GM23248 (cell line): Measurements from ENCODE around the gene ARHGAP26.

Experiments
- EZH2 ChIP-seq: fragments of 200-600 bp; sonication (generic); IDR thresholded peaks from 2 replicates; pipeline ENCODE4 v1.6.1; 2018; ENCODE audit warnings: antibody characterized with exemption, mild to moderate bottlenecking; ENCODE audit not compliant: insufficient read depth, poor library complexity, severe bottlenecking
- EZH2phosphoT487 ChIP-seq: fragments of 200-600 bp; sonication (generic); IDR thresholded peaks from 2 replicates; pipeline ENCODE4 v1.6.1; 2018; ENCODE audit warnings: antibody characterized with exemption, moderate library complexity, mild to moderate bottlenecking, low read depth; ENCODE audit not compliant: insufficient read depth

DNA sequence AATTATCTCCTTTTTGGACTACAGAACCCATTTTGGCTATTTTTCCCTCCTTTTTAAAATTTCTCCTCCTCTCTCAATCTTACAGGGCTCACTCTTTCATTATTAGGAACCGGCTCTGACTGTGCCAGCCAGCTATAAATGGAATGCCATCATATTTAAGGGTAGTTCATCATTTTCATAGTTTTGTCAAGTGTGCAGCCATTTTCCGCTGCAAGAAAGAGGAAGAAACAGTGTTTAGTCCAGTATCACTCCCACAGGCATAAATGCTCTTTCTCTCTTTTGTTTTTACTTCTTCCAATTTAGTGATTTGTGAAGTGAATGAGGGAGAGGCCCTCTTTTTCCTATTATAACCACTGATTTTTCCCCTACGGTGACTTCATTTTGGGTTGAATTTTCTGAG is 343.3 kb downstream of the ARHGAP26 start:
- TF ChIP-seq EZH2 (no peak), EZH2phosphoT487 (no peak)
